ENCODE measurements around the gene EVI5. TPM values are rescaled to one million over a fixed set of nuclear protein-coding genes. Genes with fewer than 3 reads are reported as not detected.

EVI5 gene
- polyA plus RNA-seq, 2 of the 4 experiments (the other 2 are of a cell fraction): 10.2 to 10.4 TPM

DNA sequence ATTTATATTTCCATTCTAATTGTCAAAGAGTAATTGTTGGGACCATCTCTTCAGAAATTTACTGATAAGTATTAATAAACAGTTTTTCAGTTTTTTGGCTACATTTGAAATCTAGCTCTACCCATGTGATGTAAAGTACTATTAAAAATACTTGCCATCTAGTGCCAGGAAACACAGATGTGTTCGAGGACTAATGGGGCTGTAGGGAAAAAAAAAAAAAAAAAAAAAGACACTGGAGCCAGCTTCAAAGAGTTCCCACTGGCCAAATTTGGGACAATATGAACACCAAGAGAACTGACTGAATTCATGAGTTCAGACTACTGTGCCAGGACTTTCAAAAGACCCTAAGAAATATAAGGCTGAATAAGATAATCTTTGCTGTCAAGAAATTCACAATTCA lies 233.0 kb downstream of the EVI5 start:
- CTCF ChIA-PET: interaction anchor here (0.7 kb wide), 1 partner anchor 72 kb away, joined by 4 read pairs; no protein-coding TSS in a partner anchor

DNA sequence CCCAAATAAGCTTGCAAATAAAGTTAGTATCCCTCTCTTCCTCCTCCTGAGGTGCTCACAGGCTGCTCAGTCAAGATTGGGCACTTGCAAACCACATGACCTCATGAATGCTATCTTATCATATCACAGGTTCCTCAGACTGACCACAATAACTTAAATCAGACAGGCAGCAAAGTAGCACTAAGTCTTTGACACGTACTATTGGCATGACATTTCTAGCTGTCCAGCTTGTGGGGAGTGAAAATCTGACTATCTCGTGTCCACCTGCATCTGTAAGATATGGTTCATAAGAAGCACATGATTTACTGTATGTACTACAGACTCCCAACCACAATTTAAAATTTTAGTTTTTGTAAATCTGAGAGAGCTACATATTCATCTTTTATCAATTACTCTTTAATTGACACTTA lies 240.1 kb downstream of the EVI5 start:
- ChIA-PET CTCF (interaction anchor here (1.3 kb wide), 1 partner anchor 10 kb away, joined by 4 read pairs; no protein-coding TSS in a partner anchor), POLR2A (no interaction called here)
- no peak overlapping the region for H3K4me2 ChIP-seq
- TF ChIP-seq FOXS1 (CRISPR knock-in tag; IDR thresholded peaks at IDR 0.05) (no peak), RNF2 (IDR thresholded peaks at IDR 0.05; ENCODE audit: borderline replicate concordance, low read depth) (no peak), ZSCAN20 (CRISPR knock-in tag; IDR thresholded peaks at IDR 0.05) (no peak), NFE2L2 (conservative IDR thresholded peaks at IDR 0.05; ENCODE audit: low read length) (no peak), BHLHE40 (IDR thresholded peaks at IDR 0.05; ENCODE audit: low read depth, low read length) (no peak), HOXB5 (CRISPR knock-in tag; IDR thresholded peaks at IDR 0.05) (no peak), RARB (CRISPR knock-in tag; IDR thresholded peaks at IDR 0.05) (no peak), KDM1A (IDR thresholded peaks at IDR 0.05; ENCODE audit: low read depth) (no peak), CHD4 (IDR thresholded peaks at IDR 0.05; ENCODE audit: borderline replicate concordance) (no peak), TFCP2L1 (CRISPR knock-in tag; IDR thresholded peaks at IDR 0.05) (no peak), FOSL2 (IDR thresholded peaks at IDR 0.05) (no peak), FOSL2 (CRISPR knock-in tag; IDR thresholded peaks at IDR 0.05) (no peak), MAFK (IDR thresholded peaks at IDR 0.05; ENCODE audit: partially characterized antibody) (no peak), ESRRA (IDR thresholded peaks at IDR 0.05; ENCODE audit: borderline replicate concordance, low read length) (no peak)
- TF ChIP-seq, protein P1, sequence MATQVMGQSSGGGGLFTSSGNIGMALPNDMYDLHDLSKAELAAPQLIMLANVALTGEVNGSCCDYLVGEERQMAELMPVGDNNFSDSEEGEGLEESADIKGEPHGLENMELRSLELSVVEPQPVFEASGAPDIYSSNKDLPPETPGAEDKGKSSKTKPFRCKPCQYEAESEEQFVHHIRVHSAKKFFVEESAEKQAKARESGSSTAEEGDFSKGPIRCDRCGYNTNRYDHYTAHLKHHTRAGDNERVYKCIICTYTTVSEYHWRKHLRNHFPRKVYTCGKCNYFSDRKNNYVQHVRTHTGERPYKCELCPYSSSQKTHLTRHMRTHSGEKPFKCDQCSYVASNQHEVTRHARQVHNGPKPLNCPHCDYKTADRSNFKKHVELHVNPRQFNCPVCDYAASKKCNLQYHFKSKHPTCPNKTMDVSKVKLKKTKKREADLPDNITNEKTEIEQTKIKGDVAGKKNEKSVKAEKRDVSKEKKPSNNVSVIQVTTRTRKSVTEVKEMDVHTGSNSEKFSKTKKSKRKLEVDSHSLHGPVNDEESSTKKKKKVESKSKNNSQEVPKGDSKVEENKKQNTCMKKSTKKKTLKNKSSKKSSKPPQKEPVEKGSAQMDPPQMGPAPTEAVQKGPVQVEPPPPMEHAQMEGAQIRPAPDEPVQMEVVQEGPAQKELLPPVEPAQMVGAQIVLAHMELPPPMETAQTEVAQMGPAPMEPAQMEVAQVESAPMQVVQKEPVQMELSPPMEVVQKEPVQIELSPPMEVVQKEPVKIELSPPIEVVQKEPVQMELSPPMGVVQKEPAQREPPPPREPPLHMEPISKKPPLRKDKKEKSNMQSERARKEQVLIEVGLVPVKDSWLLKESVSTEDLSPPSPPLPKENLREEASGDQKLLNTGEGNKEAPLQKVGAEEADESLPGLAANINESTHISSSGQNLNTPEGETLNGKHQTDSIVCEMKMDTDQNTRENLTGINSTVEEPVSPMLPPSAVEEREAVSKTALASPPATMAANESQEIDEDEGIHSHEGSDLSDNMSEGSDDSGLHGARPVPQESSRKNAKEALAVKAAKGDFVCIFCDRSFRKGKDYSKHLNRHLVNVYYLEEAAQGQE (IDR thresholded peaks at IDR 0.05): no peak
- TF ChIP-seq, protein P2, sequence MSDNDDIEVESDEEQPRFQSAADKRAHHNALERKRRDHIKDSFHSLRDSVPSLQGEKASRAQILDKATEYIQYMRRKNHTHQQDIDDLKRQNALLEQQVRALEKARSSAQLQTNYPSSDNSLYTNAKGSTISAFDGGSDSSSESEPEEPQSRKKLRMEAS (IDR thresholded peaks at IDR 0.05): no peak
- TF ChIP-seq, protein P3, sequence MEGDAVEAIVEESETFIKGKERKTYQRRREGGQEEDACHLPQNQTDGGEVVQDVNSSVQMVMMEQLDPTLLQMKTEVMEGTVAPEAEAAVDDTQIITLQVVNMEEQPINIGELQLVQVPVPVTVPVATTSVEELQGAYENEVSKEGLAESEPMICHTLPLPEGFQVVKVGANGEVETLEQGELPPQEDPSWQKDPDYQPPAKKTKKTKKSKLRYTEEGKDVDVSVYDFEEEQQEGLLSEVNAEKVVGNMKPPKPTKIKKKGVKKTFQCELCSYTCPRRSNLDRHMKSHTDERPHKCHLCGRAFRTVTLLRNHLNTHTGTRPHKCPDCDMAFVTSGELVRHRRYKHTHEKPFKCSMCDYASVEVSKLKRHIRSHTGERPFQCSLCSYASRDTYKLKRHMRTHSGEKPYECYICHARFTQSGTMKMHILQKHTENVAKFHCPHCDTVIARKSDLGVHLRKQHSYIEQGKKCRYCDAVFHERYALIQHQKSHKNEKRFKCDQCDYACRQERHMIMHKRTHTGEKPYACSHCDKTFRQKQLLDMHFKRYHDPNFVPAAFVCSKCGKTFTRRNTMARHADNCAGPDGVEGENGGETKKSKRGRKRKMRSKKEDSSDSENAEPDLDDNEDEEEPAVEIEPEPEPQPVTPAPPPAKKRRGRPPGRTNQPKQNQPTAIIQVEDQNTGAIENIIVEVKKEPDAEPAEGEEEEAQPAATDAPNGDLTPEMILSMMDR (IDR thresholded peaks at IDR 0.05): no peak
- no peak for ATAC-seq
- no peaks in the 10 kb centered on the region for H3K4me1 ChIP-seq
- H3K27ac ChIP-seq: no peak overlapping the region
- H3K9me3 ChIP-seq: no peaks in the 10 kb centered on the region
- no peak for FAIRE-seq
- no peak for DNase-seq (ENCODE audit: low read depth in 1 of 2, low spot score in 1 of 2)
- 94% methylated on average over 2 of the region's 2 CpGs for WGBS (ENCODE audit: missing lambda C conversion rate)
- no peak overlapping the region for H3K4me3 ChIP-seq

More for the DNA sequence above, 233.0 kb downstream of the EVI5 start:
- WGBS (ENCODE audit: missing lambda C conversion rate): 88% methylated on average over 1 of the region's 1 CpG
- no peaks in the 10 kb centered on the region for H3K9me3 ChIP-seq
- FAIRE-seq (no peak), DNase-seq (ENCODE audit: low read depth in 1 of 2, low spot score in 1 of 2) (no peak), ATAC-seq (no peak)
- H3K27ac ChIP-seq: no peak overlapping the region
- H3K4me1 ChIP-seq: no peaks in the 10 kb centered on the region
- no peak overlapping the region for H3K4me3 ChIP-seq
- H3K4me2 ChIP-seq: no peak overlapping the region
- TF ChIP-seq EHMT2 (IDR thresholded peaks at IDR 0.05; ENCODE audit: low read depth) (no peak), CHD2 (IDR thresholded peaks at IDR 0.05; ENCODE audit: low read length, partially characterized antibody) (no peak), MAFK (IDR thresholded peaks at IDR 0.05; ENCODE audit: partially characterized antibody) (no peak), FOSB (CRISPR knock-in tag; IDR thresholded peaks at IDR 0.05) (no peak), CEBPB (IDR thresholded peaks at IDR 0.05) (no peak), NFE2L2 (conservative IDR thresholded peaks at IDR 0.05; ENCODE audit: low read length) (no peak), RAD21 (conservative IDR thresholded peaks at IDR 0.05 in 1 of 2, IDR thresholded peaks at IDR 0.05 in 1 of 2) (no peak), ZFP36 (IDR thresholded peaks at IDR 0.05; ENCODE audit: borderline replicate concordance, partially characterized antibody) (no peak), JUN (IDR thresholded peaks at IDR 0.05) (no peak), MAZ (IDR thresholded peaks at IDR 0.05; ENCODE audit: borderline replicate concordance, low read depth, low read length) (no peak), JUNB (IDR thresholded peaks at IDR 0.05) (no peak), EP300 (IDR thresholded peaks at IDR 0.05) (no peak)
- TF ChIP-seq, protein P4, sequence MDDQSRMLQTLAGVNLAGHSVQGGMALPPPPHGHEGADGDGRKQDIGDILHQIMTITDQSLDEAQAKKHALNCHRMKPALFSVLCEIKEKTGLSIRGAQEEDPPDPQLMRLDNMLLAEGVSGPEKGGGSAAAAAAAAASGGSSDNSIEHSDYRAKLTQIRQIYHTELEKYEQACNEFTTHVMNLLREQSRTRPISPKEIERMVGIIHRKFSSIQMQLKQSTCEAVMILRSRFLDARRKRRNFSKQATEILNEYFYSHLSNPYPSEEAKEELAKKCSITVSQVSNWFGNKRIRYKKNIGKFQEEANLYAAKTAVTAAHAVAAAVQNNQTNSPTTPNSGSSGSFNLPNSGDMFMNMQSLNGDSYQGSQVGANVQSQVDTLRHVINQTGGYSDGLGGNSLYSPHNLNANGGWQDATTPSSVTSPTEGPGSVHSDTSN (IDR thresholded peaks at IDR 0.05): no peak
- TF ChIP-seq, protein P2 (IDR thresholded peaks at IDR 0.05): no peak
- TF ChIP-seq, protein P5, sequence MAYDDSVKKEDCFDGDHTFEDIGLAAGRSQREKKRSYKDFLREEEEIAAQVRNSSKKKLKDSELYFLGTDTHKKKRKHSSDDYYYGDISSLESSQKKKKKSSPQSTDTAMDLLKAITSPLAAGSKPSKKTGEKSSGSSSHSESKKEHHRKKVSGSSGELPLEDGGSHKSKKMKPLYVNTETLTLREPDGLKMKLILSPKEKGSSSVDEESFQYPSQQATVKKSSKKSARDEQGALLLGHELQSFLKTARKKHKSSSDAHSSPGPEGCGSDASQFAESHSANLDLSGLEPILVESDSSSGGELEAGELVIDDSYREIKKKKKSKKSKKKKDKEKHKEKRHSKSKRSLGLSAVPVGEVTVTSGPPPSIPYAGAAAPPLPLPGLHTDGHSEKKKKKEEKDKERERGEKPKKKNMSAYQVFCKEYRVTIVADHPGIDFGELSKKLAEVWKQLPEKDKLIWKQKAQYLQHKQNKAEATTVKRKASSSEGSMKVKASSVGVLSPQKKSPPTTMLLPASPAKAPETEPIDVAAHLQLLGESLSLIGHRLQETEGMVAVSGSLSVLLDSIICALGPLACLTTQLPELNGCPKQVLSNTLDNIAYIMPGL (CRISPR knock-in tag; IDR thresholded peaks at IDR 0.05; ENCODE audit: borderline replicate concordance): no peak
- POLR2A ChIA-PET: no interaction called here
